Heart left ventricle (tissue), 13 donors: Measurements from ENCODE around the gene RBM33.

Source experiments
- POLR2A ChIP-seq, 2 donors: fragments of 450-650 bp; IDR thresholded peaks; one replicate each; pipeline ENCODE4 v1.6.1; 2017; ENCODE audit warnings: antibody characterized with exemption in 2 of 2, mild to moderate bottlenecking in 2 of 2, moderate library complexity in 2 of 2
- TF ChIP-seq, protein P1 (sequence below), 12 donors: fragments of 200-600 bp; sonication (generic) in 4 of 12; IDR thresholded peaks; one replicate each; pipeline versions ENCODE4 v1.5.0 to v1.8.0; 2018 to 2022; ENCODE audit warnings: antibody characterized with exemption in 12 of 12, mild to moderate bottlenecking in 5 of 12
- donor health status: ischemic (EF 13 %, LVEDD 7.1; RV severe dilation, severe dysfunction).
- donor health status: DM: no; HTN: yes; CAD: no.
- donor health status: DM: no; HTN: no; CAD: no.
- donor health status: ischemic (EF 25% LVEDD 6.9; RV normal size, moderate dysfunction).
- donor health status: ischemic (EF 25% LVEDD 5.7; RV mildly dilated, moderate dysfunction).
- donor health status: ischemic (EF 35%, LVEDD 5.7; RV mildly dilated, moderate dysfunction).
- donor health status: nonischemic (EF 11% LVEDD 7.7; RV severe dilation, severe dysfunction).
- donor health status: DM: yes; HTN: yes; CAD: no.
- donor health status: PGD.
- donor health status: ischemic (EF 29% LVEDD 5.4; RV normal size, mild dysfunction).
- donor health status: nonischemic (EF 23%, LVEDD 6.1; RV moderate dilation, normal function).

DNA sequence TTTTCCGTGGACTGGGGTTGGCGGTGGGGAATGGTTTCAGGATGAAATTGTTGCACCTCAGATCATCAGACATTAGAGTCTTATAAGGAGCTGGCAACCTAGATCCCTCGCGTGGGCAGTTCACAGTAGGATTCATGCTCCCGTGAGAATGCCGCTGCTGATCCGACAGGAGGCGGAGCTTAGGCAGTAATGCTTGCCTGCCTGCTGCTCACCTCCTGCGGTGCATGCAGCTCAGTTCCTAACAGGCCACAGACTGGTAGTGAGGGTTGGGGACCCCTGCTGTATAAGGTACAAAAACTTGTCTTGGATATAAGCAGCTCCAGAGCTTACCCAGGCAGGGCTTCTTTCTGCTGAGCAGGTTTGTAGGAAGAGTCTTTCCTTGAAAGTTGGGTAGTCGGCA lies 113.9 kb downstream of the RBM33 start:
- TF ChIP-seq, protein P1, sequence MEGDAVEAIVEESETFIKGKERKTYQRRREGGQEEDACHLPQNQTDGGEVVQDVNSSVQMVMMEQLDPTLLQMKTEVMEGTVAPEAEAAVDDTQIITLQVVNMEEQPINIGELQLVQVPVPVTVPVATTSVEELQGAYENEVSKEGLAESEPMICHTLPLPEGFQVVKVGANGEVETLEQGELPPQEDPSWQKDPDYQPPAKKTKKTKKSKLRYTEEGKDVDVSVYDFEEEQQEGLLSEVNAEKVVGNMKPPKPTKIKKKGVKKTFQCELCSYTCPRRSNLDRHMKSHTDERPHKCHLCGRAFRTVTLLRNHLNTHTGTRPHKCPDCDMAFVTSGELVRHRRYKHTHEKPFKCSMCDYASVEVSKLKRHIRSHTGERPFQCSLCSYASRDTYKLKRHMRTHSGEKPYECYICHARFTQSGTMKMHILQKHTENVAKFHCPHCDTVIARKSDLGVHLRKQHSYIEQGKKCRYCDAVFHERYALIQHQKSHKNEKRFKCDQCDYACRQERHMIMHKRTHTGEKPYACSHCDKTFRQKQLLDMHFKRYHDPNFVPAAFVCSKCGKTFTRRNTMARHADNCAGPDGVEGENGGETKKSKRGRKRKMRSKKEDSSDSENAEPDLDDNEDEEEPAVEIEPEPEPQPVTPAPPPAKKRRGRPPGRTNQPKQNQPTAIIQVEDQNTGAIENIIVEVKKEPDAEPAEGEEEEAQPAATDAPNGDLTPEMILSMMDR (IDR thresholded peaks at IDR 0.05): no peak
- no peak for TF ChIP-seq POLR2A (IDR thresholded peaks at IDR 0.05)
